SU-DHL-6 (cell line): Measurements from ENCODE around the gene OR5A2.

Experiments
- CTCF ChIP-seq: fragments of 200-600 bp; sonication (generic); IDR thresholded peaks from one replicate; pipeline ENCODE4 v1.5.1; 2017; ENCODE audit warnings: antibody characterized with exemption, mild to moderate bottlenecking, low read length, moderate library complexity; ENCODE audit not compliant: insufficient read depth, poor library complexity, severe bottlenecking
- EZH2phosphoT487 ChIP-seq: fragments of 200-600 bp; sonication (generic), shearing (Covaris generic); conservative IDR thresholded peaks from 2 replicates; pipeline ENCODE4 v1.6.1; 2018; ENCODE audit warnings: mild to moderate bottlenecking, antibody characterized with exemption, low read length, moderate library complexity, mixed read lengths

- no peak for TF ChIP-seq CTCF
- no peak for TF ChIP-seq EZH2phosphoT487
These were observed 10.0 kb upstream of the OR5A2 start, which contains the start of gene OR5A1 for GRCh38 chr11:59436169-59436568.
